Neural cell (in vitro differentiated cells): Measurements from ENCODE around the gene LRRC10B.

Source experiments
- EZH2 ChIP-seq: fragments of 200-600, 300-800 bp; shearing (Covaris generic), sonication (generic); IDR thresholded peaks from 2 replicates; pipeline ENCODE4 v1.6.1; 2014; ENCODE audit warnings: antibody characterized with exemption, low read length, borderline replicate concordance, mild to moderate bottlenecking; ENCODE audit not compliant: insufficient read depth, poor library complexity, severe bottlenecking
- MXI1 ChIP-seq: fragments of 450-650 bp; conservative IDR thresholded peaks from 2 replicates; pipeline ENCODE4 v1.6.1; 2014; ENCODE audit warnings: antibody characterized with exemption, mild to moderate bottlenecking; ENCODE audit not compliant: poor library complexity, severe bottlenecking
- TF ChIP-seq, protein P1 (sequence below): fragments of 450-650 bp; IDR thresholded peaks from 2 replicates; pipeline ENCODE4 v1.5.1; 2014; ENCODE audit warnings: antibody characterized with exemption, mild to moderate bottlenecking, moderate library complexity; ENCODE audit not compliant: poor library complexity, severe bottlenecking

DNA sequence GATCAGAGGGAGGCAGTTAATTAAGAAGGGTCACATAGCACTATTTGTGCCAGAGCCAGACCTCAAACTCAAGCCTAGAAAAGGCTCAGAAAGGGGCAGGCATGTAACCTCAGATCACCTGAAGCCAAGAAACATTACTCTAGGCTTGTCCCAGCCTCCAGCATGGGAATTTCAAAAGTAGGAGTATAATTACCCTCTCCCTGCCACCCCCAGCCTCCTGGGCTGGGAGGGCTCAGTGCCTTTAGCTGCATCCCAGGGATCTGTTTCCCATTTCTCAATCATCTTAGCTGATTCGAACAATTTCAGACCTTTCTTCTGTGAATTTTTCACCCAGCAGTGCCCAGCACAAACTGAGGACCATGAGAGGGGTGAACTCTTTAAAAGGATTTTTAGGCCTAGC is 33.1 kb upstream of the LRRC10B start:
- TF ChIP-seq, protein P1, sequence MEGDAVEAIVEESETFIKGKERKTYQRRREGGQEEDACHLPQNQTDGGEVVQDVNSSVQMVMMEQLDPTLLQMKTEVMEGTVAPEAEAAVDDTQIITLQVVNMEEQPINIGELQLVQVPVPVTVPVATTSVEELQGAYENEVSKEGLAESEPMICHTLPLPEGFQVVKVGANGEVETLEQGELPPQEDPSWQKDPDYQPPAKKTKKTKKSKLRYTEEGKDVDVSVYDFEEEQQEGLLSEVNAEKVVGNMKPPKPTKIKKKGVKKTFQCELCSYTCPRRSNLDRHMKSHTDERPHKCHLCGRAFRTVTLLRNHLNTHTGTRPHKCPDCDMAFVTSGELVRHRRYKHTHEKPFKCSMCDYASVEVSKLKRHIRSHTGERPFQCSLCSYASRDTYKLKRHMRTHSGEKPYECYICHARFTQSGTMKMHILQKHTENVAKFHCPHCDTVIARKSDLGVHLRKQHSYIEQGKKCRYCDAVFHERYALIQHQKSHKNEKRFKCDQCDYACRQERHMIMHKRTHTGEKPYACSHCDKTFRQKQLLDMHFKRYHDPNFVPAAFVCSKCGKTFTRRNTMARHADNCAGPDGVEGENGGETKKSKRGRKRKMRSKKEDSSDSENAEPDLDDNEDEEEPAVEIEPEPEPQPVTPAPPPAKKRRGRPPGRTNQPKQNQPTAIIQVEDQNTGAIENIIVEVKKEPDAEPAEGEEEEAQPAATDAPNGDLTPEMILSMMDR, result no peak
- TF ChIP-seq EZH2 (no peak), MXI1 (no peak)
